Inferior parietal cortex (tissue), 1 donor: ENCODE data around the gene TENM4.
A peak's percentile ranks its signal among the peaks of the same experiment; 100 is the strongest.

Experiments used
- DNase-seq: peaks from one replicate; pipeline ENCODE4 v3.0.0-alpha.2; 2016; ENCODE audit errors: extremely low spot score

TENM4 gene

GRCh38 chr11:79060081-79060953 is 380.5 kb downstream of the TENM4 start:
- DNase-seq = no peak

- no peak for DNase-seq
These were observed 381.7 kb downstream of the TENM4 start for GRCh38 chr11:79059141-79059540.

- DNase-seq = no peak
These were observed 384.8 kb downstream of the TENM4 start for GRCh38 chr11:79055856-79056631.

GRCh38 chr11:79054636-79055035 is 386.2 kb downstream of the TENM4 start:
- no peak for DNase-seq

GRCh38 chr11:79052544-79052943 is 388.3 kb downstream of the TENM4 start:
- no peak for DNase-seq

- no peak for DNase-seq
These were observed 390.0 kb downstream of the TENM4 start for GRCh38 chr11:79050786-79051185.

GRCh38 chr11:79049741-79050179 is 391.1 kb downstream of the TENM4 start:
- no peak for DNase-seq

GRCh38 chr11:79047980-79048379 is 392.9 kb downstream of the TENM4 start:
- DNase-seq = no peak

- DNase-seq = no peak
These were observed 393.5 kb downstream of the TENM4 start for GRCh38 chr11:79047321-79047720.

- DNase-seq = no peak
These were observed 394.5 kb downstream of the TENM4 start for GRCh38 chr11:79046366-79046765.

GRCh38 chr11:79045800-79046304 is 395.0 kb downstream of the TENM4 start:
- no peak for DNase-seq

GRCh38 chr11:79045018-79045799 is 395.6 kb downstream of the TENM4 start:
- no peak for DNase-seq

- DNase-seq = no peak
These were observed 396.6 kb downstream of the TENM4 start for GRCh38 chr11:79044201-79044600.

GRCh38 chr11:79043726-79044125 is 397.1 kb downstream of the TENM4 start:
- no peak for DNase-seq

- no peak for DNase-seq
These were observed 398.0 kb downstream of the TENM4 start for GRCh38 chr11:79042824-79043223.

GRCh38 chr11:79040348-79040747 is 400.5 kb downstream of the TENM4 start:
- peak; percentile 43 for DNase-seq

GRCh38 chr11:79039122-79039521 is 401.7 kb downstream of the TENM4 start:
- no peak for DNase-seq

- DNase-seq = no peak
These were observed 404.9 kb downstream of the TENM4 start for GRCh38 chr11:79035881-79036280.

GRCh38 chr11:79033833-79034232 is 407.0 kb downstream of the TENM4 start:
- no peak for DNase-seq

GRCh38 chr11:79030448-79030847 is 410.4 kb downstream of the TENM4 start:
- DNase-seq = no peak

GRCh38 chr11:79028225-79028624 is 412.6 kb downstream of the TENM4 start:
- no peak for DNase-seq
